ENCODE data around the gene CTBP2. TPM values are rescaled to one million over a fixed set of nuclear protein-coding genes. Genes with fewer than 3 reads are reported as not detected.
A peak's percentile ranks its signal among the peaks of the same experiment; 100 is the strongest.

The CTBP2 gene
- polyA plus RNA-seq, 1 donor (not counting 4 experiments of a cell fraction or from before 2014, with no cell fraction given): 76.0 TPM

DNA sequence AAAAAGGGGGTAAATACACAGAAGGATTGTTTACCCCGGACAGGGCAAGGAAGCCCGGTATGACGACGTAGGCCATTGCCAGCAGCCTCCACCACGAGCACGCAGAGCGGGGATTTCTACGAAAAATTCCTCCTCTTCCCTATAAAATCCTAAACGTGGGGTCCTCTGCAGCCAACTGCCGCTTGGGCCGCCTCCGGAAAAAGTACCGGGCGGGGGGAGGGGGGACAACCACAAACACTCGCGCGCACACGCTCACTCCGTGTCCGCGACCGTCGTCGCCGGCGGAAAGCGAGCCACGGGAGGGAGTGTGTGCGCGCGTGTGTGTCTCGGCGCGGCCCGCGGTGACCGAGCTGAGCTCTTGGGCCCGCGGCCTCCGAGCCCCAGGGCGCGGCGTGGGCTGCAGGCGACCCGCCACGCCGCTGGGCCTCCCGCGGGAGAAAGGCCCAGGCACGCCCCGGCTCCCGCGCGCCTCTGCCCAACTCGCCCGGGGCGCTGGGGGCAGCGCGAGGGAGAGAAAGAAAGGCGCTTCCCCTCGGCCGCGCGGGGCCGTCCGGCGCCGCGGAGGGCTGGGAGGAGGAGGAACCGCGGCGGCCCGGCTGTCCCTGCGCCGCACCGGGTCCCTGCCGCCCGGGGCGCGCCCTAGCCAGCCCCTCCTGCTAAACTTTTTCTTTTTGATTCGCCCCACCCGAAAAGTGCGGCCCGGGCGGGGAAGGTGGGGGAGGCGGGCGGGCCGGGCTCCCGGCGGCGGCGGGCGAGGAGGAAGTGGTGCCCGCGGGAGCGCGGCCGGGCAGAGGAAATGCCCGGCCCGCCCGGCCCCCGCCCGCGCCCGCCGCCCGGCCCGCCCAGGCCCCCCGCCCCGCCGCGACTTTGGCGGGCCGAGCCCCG lies 1.5 kb downstream of the CTBP2 start:
- TF ChIP-seq CTCF (optimal IDR thresholded peaks at IDR 0.05 in 1 of 3, IDR thresholded peaks at IDR 0.05 in 1 of 3, conservative IDR thresholded peaks at IDR 0.05 in 1 of 3; ENCODE audit: extremely low read depth in 1 of 3, insufficient read depth in 2 of 3, low read length in 3 of 3) (no peak), EZH2 (IDR thresholded peaks at IDR 0.05; ENCODE audit: low read length) (no peak)
- H3K4me1 ChIP-seq (ENCODE audit: control insufficient read depth, extremely low read depth, insufficient read depth, low read length): peaks cover 25% of the 10 kb centered on the region
- DNase-seq (ENCODE audit: low read depth, low spot score) (no peak), FAIRE-seq (no peak)
- peak overlapping the region; percentile 89 for H3K4me2 ChIP-seq (ENCODE audit: control insufficient read depth, extremely low read depth, insufficient read depth, low read depth, low read length)
- no peaks in the 10 kb centered on the region for H3K9me1 ChIP-seq (ENCODE audit: control insufficient read depth, extremely low read depth, insufficient read depth, low read length)
- H3K9ac ChIP-seq (ENCODE audit: control insufficient read depth, extremely low read depth, insufficient read depth, low read length): peak overlapping the region; percentile 87
- H3K36me3 ChIP-seq (ENCODE audit: control insufficient read depth in 2 of 2, extremely low read depth in 1 of 2, insufficient read depth in 2 of 2, low read length in 2 of 2): no peaks in the 10 kb centered on the region
- dilution Hi-C loops (cut with MboI; ENCODE audit: extremely low pct_ligation_motif_present, low sequenced_read_pairs): no loop called here
- H2AFZ ChIP-seq (ENCODE audit: control insufficient read depth, low read length): peak overlapping the region; percentile 5
- H3K27me3 ChIP-seq (ENCODE audit: control insufficient read depth, extremely low read depth, insufficient read depth, low read length): no peaks in the 10 kb centered on the region
- peak overlapping the region; percentile 79 for H3K27ac ChIP-seq (ENCODE audit: control insufficient read depth, insufficient read depth, low read length)
- peaks cover 57% of the 10 kb centered on the region for H3K79me2 ChIP-seq (ENCODE audit: control insufficient read depth, insufficient read depth, low read length)
- H3K4me3 ChIP-seq (ENCODE audit: control insufficient read depth in 2 of 3, extremely low read depth in 1 of 3, insufficient read depth in 2 of 3, low read depth in 1 of 3, low read length in 3 of 3): peak overlapping the region; percentile 73 to 91 (median 91)
- peaks cover 3% of the 10 kb centered on the region for H4K20me1 ChIP-seq (ENCODE audit: control insufficient read depth, extremely low read depth, insufficient read depth, low read length)
- H3K9me3 ChIP-seq (ENCODE audit: control insufficient read depth, low read depth, low read length): no peaks in the 10 kb centered on the region

DNA sequence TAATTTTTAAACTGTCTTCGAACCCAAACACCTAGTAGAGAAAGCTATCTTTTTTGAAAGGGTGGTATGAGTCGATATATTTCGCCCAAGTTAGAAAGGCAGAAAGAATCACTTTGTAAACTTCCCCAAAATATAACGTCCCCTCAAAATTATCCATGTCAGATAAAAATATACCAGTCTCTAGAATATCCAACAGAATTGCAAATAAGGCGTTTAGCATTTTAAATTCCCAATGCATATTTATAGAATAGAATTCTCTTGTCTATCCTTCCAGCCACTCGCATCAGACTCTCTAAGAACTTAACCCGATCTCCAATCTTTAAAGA lies 2.1 kb downstream of the CTBP2 start:
- Histone ChIP-seq H3K9me3 (ENCODE audit: control insufficient read depth, low read depth, low read length) (no peaks in the 10 kb centered on the region), H4K20me1 (ENCODE audit: control insufficient read depth, extremely low read depth, insufficient read depth, low read length) (peaks cover 3% of the 10 kb centered on the region), H2AFZ (ENCODE audit: control insufficient read depth, low read length) (no peak overlapping the region), H3K9ac (ENCODE audit: control insufficient read depth, extremely low read depth, insufficient read depth, low read length) (peak overlapping the region; percentile 87), H3K9me1 (ENCODE audit: control insufficient read depth, extremely low read depth, insufficient read depth, low read length) (no peaks in the 10 kb centered on the region), H3K27me3 (ENCODE audit: control insufficient read depth, extremely low read depth, insufficient read depth, low read length) (no peaks in the 10 kb centered on the region), H3K79me2 (ENCODE audit: control insufficient read depth, insufficient read depth, low read length) (peaks cover 63% of the 10 kb centered on the region), H3K27ac (ENCODE audit: control insufficient read depth, insufficient read depth, low read length) (peak overlapping the region; percentile 79), H3K4me3 (ENCODE audit: control insufficient read depth in 2 of 3, extremely low read depth in 1 of 3, insufficient read depth in 2 of 3, low read depth in 1 of 3, low read length in 3 of 3) (peak overlapping the region; percentile 73 to 91 (median 91)), H3K4me1 (ENCODE audit: control insufficient read depth, extremely low read depth, insufficient read depth, low read length) (peaks cover 26% of the 10 kb centered on the region), H3K36me3 (ENCODE audit: control insufficient read depth in 2 of 2, extremely low read depth in 1 of 2, insufficient read depth in 2 of 2, low read length in 2 of 2) (no peaks in the 10 kb centered on the region), H3K4me2 (ENCODE audit: control insufficient read depth, extremely low read depth, insufficient read depth, low read depth, low read length) (peak overlapping the region; percentile 89)
- FAIRE-seq: no peak
- no peak for DNase-seq (ENCODE audit: low read depth, low spot score)
- no peak for TF ChIP-seq CTCF (optimal IDR thresholded peaks at IDR 0.05 in 1 of 3, IDR thresholded peaks at IDR 0.05 in 1 of 3, conservative IDR thresholded peaks at IDR 0.05 in 1 of 3; ENCODE audit: extremely low read depth in 1 of 3, insufficient read depth in 2 of 3, low read length in 3 of 3)
- no peak for TF ChIP-seq EZH2 (IDR thresholded peaks at IDR 0.05; ENCODE audit: low read length)
- dilution Hi-C loops (cut with MboI; ENCODE audit: extremely low pct_ligation_motif_present, low sequenced_read_pairs): no loop called here

Data from keratinocyte (primary cell).